PC-3 (cell line): ENCODE measurements around the gene TMEM106A.

Experiments used
- EZH2 ChIP-seq: fragments of 300-600 bp; sonication (generic); IDR thresholded peaks from one replicate; pipeline ENCODE4 v1.6.1; 2017; ENCODE audit warnings: antibody characterized with exemption, mild to moderate bottlenecking, low read length; ENCODE audit not compliant: unreplicated experiment
- EZH2phosphoT487 ChIP-seq: fragments of 300-600 bp; sonication (generic); IDR thresholded peaks from 2 replicates; pipeline ENCODE4 v1.6.1; 2018; ENCODE audit warnings: mild to moderate bottlenecking, antibody characterized with exemption, low read length, borderline replicate concordance
- TF ChIP-seq, protein P1 (sequence below): fragments of 300-600 bp; sonication (generic); conservative IDR thresholded peaks from 2 replicates; pipeline ENCODE4 v1.5.1; 2017; ENCODE audit warnings: antibody characterized with exemption, low read depth, mild to moderate bottlenecking, low read length

DNA sequence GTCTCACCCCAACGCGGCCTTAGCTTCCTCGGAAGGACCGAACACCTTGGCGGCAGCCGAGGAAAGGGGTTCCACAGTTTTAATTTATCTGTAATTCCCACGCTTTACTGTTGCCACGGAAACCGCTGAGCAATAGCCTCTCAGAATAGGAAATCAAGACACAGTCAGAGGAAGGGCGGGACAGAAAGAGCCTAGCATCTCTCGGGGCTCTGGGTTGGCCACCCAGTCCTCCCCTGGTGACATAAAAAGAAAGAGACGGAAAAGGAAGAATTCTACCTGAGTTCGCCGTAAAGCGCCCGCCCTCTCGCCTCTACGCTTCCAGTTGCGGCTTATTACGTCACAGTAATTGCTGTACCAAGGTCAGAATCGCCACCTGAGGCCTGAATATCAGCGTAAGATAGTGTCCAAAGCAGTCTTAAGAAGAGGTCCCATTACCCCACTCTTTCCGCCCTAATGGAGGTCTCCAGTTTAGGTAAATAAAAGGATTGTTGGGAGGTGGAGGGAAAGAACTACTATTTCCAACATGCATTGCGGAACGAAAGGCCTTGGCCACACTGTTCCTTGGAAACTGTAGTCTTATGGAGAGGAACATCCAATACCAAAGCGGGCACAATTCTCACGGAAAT is 41.4 kb upstream of the TMEM106A start:
- TF ChIP-seq EZH2 (no peak), EZH2phosphoT487 (no peak)
- TF ChIP-seq, protein P1, sequence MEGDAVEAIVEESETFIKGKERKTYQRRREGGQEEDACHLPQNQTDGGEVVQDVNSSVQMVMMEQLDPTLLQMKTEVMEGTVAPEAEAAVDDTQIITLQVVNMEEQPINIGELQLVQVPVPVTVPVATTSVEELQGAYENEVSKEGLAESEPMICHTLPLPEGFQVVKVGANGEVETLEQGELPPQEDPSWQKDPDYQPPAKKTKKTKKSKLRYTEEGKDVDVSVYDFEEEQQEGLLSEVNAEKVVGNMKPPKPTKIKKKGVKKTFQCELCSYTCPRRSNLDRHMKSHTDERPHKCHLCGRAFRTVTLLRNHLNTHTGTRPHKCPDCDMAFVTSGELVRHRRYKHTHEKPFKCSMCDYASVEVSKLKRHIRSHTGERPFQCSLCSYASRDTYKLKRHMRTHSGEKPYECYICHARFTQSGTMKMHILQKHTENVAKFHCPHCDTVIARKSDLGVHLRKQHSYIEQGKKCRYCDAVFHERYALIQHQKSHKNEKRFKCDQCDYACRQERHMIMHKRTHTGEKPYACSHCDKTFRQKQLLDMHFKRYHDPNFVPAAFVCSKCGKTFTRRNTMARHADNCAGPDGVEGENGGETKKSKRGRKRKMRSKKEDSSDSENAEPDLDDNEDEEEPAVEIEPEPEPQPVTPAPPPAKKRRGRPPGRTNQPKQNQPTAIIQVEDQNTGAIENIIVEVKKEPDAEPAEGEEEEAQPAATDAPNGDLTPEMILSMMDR = no peak
